ENCODE results near the gene SIRT3.

SIRT3 gene

GRCh38 chr11:270451-271318 lies 34.5 kb upstream of the SIRT3 start:
- DNase-seq, result no peak

DNA sequence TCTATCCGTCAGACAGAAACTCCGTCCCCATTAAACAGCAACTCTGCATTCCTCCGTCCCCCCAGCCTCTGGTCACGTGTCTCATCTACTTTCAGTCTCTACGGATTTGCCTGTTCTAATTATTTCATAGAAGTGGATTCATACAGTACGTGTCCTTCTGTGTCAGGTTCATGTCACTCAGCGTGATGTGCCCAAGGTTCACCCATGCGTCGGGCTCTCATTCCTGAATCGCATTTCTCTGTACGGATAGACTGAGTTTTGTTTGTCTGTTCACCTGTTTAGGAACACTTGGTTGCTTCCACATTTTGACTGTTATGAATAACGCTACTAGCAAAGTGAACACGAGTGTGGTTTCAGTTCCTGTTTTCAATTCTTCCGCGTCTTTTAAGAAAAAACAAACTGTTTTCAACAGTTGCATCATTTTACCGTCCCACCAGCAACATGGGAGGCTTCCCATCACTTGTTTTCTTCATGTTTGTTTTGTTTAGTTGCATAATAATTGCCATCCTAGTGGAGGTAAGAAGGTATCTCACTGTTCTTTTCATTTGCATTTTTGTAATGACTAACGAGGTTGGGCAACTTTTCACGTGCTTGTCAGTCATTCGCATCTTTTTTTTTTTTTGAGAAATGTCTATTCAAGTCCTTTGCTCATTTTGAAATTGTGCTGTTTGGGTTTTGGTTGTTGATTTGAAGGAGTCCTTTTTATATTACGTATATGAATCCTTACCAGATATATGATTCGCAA lies 33.2 kb upstream of the SIRT3 start:
- DNase-seq, result peak; percentile 91 to 97

DNA sequence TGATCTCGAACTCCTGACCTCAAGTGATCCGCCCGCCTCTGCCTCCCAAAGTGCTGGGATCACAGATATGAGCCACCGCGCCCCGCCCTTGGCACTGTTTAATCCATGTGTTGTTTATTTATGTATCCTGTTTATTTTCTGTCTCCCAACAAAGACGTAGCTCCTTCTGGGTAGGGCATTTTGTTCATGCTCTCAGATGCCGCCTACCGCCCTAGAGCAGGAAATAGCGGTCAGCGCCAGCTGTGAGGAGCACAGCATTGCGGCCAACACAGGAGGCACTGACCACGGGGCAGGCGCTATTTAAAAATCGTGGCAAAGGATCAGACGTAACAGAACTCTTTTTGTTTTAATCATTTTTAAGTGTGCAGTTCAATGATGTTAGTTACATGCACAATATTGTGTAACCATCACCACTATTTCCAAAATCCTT lies 32.6 kb upstream of the SIRT3 start:
- DNase-seq, result peak; percentile 89 to 90

- DNase-seq, result peak; percentile 67 to 70
Observed at GRCh38 chr11:267491-267994, 31.4 kb upstream of the SIRT3 start.

- DNase-seq, result peak; percentile 26 to 30
Observed at GRCh38 chr11:266676-267439, 30.7 kb upstream of the SIRT3 start.

DNA sequence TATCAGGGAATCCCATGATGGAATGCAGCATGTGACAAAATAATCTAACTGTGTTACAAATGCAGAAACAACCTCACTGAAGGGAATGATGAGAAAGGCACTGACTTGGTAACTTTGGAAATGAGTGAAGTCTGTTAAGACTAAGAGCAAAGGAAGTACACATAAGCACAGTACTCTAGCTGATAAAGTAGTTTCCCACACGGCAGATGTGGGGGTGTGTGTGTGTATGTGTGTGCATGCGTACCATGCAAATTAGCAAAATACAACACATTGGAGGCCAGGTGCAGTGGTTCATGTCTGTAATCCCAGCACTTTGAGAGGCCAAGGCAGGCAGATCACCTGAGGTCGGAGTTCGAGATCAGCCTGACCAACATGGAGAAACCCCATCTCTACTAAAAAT lies 25.5 kb upstream of the SIRT3 start:
- DNase-seq, result no peak

DNA sequence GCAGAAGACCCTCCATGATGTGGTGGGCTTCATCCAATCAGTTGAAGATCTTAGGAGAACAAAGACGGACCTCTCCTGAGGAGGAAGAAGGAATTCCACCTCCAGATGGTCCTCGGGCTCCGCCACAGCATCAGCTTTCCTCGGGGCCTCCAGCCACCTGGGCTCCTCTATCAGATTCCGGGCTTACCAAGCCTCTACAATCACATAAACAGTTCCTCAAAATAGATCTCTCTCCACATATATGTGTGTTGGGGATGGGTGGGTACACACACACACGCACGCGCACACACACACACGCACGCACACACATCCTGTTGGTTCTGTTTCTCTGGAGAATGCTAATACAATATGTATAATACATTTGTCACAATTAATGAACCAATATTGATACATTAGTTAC lies 23.3 kb upstream of the SIRT3 start:
- DNase-seq, result no peak

GRCh38 chr11:257766-258493 lies 21.8 kb upstream of the SIRT3 start:
- no peak for DNase-seq

GRCh38 chr11:256952-257737 lies 21.0 kb upstream of the SIRT3 start:
- DNase-seq, result no peak

DNA sequence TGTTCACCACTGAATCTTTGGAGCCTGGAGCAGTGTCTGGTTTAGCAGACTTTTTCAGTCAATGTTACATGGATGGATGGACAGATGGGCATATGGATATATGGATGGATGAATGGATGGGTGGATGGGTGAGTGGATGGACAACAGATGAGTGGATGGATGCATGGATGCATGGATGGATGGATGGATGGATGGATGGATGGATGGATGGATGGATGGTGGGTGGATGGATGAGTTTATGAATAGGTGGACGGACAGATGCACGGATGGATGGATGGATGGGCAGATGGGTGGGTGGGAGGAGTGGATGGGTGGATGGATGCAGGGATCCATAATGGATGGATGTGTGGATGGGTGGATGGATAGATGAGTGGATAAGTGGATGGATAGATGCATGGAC lies 19.7 kb upstream of the SIRT3 start:
- no peak for DNase-seq

GRCh38 chr11:255176-255575 lies 19.0 kb upstream of the SIRT3 start:
- DNase-seq, result no peak

DNA sequence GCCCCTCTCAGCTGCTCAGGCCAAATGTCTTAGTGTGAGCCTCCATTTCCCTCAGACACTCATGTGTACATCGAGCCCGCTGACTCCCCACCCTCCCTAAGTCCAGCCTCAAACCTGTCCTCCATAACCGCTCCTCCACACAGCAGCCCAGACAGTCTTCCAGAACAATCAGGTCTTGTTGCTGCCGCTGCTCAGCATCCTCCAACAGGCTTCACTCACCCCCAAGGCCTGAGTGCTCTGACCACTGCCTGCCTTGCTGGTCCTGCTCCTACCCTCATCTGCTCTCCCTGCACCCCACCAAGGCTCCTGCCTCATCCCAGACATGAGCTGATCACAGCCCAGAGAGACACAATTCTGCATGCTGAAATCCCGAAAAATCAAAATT lies 17.7 kb upstream of the SIRT3 start:
- no peak for DNase-seq

- DNase-seq, result no peak
Observed at GRCh38 chr11:253160-253885, 17.2 kb upstream of the SIRT3 start.

DNA sequence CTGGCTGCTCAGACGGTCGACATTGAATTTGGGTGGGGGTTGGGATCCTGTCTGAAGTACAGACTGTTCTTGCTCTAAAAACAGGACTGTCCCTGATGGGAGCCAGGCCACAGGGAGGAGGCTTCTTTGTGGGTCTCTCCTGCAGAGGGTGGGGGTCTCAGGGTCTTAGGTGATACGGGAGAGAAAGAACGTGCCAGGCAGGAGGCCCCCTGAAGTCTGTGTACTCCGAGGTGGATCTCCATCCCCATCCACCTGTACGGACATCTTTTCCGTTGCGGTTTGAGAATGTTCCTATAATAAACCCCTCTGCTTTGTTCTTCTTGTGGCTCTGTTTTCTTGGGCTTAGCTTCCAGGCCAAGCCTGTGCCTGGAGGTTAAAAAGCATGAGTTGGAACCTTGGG lies 16.5 kb upstream of the SIRT3 start:
- no peak for DNase-seq

DNA sequence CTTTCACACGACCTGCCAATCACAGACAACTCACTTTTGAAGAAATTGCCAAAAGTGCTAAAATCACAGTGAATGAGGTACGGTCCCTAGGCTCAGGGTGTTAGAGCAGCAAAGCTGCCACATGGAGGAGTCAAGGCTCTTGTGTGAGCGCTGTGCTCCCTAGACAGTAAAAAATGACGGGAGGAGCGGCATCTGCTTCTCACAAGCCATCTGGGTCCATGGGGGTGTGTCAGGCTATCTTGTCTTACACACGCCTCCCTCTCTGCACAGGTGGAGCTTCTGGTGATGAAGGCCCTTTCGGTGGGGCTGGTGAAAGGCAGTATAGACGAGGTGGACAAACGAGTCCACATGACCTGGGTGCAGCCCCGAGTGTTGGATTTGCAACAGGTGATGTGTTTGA lies 15.4 kb upstream of the SIRT3 start:
- no peak for DNase-seq

GRCh38 chr11:250740-251299 lies 14.7 kb upstream of the SIRT3 start:
- DNase-seq, result peak; percentile 64 to 67

DNA sequence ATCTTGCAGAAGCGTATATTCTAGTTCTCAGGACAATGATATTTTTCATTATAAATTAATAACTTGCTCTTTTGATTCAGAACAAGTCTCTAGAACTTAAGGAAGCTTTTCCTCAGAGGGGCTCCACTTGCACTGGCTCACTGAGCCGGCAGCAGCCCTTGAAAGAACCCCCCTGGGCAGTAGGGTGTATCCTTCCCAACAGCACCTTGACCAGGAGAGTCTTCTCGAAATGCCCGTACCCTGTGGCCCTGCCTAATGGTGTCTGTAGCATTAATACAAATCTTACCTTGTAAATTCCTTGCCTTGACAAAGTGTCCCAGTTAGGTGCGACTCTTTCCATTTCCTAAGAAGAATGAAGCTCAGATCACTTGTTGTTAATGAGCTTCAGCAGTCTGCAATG lies 14.1 kb upstream of the SIRT3 start:
- DNase-seq, result no peak

GRCh38 chr11:249062-249461 lies 12.9 kb upstream of the SIRT3 start:
- DNase-seq, result no peak

DNA sequence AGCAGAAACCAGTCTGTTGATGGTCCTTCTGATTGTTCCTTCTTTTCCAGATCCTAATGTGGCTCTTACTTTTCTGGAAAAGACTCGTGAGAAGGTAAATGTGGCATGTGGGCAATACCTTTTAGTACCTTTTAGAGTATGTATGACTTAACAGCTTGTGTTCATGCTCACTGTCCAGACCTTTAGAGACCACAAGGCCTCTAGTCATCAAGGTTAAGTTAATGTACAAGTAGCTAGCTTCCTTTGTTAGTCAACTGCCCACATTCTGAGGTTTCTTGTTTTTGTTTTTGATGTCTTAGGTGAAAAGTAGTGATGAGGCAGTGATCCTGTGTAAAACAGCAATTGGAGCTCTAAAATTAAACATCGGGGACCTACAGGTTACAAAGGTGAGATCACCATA lies 8.2 kb upstream of the SIRT3 start:
- DNase-seq, result no peak

GRCh38 chr11:241634-242033 lies 5.5 kb upstream of the SIRT3 start:
- no peak for DNase-seq
